Left ventricle myocardium superior (tissue), 1 donor: ENCODE measurements around the gene FAM236D. TPM values are rescaled to one million over a fixed set of nuclear protein-coding genes. Genes with fewer than 3 reads are reported as not detected.
"Not testable (repeated sequence)": the region's sequence is repeated elsewhere in the genome, so short reads cannot be mapped to it uniquely, and the experiment has no call there.

Source experiments
- ATAC-seq: fragments of 200-7000 bp; cut with Tn5 transposase; one replicate; pipeline ENCODE4 v1.9.1; 2020; ENCODE audit warnings: mild to moderate bottlenecking, moderate library complexity
- DNase-seq: peaks from one replicate; pipeline ENCODE4 v3.0.0-alpha.2; 2020
- intact Hi-C: fragments of 100-400 bp; cut with micrococcal nuclease; formaldehyde crosslinking; loops from one replicate; pipeline ENCODE4 v1.11.0; 2022
- long read RNA-seq: library from polyadenylated mRNA; unstranded; transcript quantifications from one replicate; pipeline ENCODE4 v2.0.0, GENCODE V29; 2021
- total RNA-seq: library from RNA; stranded (reverse); fragmentation: NEBNext Ultra II Directional; extraction: Animal tissue kit (Norgen Biotek cat#: 25700); gene quantifications from one replicate; pipeline ENCODE4 v1.2.1, GENCODE V29; 2021
- donor health status: DM: no; HTN: yes; CAD: no; lungs with severe emphysema.

The FAM236D gene
- total RNA-seq: not detected
- long read RNA-seq: 0 reads

DNA sequence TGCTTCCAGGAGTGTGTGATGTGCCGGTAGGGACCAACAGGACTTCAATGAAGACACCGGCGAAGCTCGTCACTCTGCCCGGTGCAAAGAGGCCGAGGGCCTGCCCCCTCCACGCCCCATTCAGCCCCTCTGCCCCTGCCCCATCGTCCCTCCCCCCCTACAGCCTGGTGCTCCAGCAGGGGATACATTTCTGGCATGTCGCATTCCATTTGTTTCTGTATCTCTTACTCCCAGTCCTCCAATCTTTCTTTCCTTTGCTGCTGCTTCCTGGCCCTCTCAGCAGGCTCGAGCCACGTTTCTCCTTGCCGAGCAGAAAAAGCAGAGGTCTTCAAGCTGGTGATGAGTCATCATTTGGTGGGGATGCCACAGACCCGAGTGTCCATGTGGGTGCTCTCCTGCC, at the start of gene FAM236D:
TSS of gene FAM236D (minus strand) at position 101 of the 400 bp plus-strand sequence. CDS start at position 1, 100 bp downstream.
- DNase-seq, intact Hi-C loops, ATAC-seq: not testable (repeated sequence)

DNA sequence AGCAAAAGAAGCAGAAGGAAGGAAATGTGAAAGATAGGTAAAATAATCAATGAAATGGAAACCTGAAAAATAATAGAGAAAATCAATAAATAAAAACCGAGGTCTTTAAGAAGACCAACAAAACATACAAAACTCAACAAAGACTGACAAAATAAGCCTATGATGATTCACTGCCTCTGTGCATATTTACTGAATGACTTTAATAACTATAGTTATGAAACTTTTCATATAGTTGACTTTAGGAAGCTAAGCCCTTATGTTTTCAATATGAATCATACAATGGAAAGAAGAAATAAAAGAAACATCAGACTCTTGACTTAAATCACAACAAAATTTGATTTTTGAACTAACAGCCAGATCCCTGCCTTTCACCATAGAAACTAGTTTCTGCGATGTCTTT, 29.5 kb upstream of the FAM236D start:
- intact Hi-C loops, DNase-seq, ATAC-seq: not testable (repeated sequence)

DNA sequence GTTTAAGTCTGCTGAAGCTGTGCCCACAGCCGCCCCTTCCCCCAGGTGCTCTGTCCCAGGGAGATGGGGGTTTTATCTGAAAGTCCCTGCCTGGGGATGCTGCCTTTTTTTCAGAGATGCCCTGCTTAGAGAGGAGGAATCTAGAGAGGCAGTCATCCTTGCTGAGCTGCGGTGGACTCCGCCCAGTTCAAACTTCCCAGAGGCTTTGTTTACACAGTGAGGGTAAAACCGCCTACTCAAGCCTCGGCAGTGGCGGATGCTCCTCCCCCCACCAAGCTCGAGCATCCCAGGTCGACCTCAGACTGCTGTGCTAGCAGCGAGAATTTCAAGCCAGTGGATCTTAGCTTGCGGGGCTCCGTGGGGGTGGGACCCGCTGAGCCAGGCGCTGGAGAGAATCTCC, 22.7 kb upstream of the FAM236D start:
- DNase-seq, ATAC-seq, intact Hi-C loops: not testable (repeated sequence)

DNA sequence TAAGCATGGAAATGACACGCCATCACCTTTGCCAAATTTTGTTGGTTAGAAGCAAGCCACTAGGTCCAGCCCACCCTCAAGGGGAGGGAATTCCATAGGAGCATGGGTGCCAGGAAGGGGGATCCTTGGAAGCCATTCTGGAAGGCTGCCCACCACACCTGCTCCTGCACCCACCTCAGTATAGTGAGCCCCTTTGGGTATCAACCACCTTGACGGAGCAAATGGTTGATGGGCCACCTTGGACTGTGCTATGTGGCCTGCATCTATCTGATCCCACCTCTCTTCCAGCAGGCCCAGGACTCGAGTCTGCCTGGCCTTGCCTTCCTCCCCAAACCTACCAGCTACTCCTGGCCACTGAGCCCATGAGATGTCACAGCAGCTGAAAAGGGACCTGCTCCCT, 17.6 kb downstream of the FAM236D start:
- DNase-seq, intact Hi-C loops, ATAC-seq: not testable (repeated sequence)

DNA sequence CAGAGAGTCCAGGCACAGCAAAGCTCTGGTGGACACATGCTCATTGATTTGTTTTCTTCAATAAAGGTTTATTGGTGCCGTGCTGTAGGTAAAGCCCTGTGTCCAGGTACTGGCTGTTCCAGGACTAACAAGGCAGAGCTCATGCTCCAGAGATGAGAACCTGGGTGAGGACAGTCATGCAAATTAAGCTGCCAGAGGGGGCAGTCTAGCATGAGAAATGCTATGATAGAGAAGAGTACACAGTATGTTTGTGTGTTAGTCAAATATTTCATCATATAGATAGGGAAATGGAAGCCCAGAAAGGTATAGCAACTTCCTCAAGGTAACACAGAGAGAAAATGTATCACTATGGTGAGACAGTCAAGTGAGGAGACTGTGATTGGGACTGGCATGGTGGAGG, 19.9 kb downstream of the FAM236D start:
- DNase-seq, intact Hi-C loops, ATAC-seq: not testable (repeated sequence)

DNA sequence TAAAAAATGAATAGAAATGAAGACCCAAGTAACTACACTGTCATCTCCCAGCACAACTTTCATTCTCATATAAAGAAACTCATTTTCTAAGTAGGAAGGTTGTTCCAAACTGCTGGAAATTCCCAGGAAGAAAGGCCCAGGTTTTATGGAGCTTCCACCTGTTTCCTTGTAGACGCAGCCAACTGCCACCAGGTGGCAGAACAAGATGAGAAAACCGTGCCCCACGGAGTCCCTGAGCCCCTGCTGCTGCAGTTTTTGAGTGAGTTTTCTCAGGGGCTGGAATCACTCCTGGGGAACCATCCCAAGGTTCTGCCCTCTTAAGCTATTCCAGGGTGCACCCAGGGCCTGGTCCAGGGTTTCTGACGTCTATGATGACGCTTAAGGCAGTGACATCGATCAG, 24.0 kb downstream of the FAM236D start:
- ATAC-seq, intact Hi-C loops, DNase-seq: not testable (repeated sequence)

DNA sequence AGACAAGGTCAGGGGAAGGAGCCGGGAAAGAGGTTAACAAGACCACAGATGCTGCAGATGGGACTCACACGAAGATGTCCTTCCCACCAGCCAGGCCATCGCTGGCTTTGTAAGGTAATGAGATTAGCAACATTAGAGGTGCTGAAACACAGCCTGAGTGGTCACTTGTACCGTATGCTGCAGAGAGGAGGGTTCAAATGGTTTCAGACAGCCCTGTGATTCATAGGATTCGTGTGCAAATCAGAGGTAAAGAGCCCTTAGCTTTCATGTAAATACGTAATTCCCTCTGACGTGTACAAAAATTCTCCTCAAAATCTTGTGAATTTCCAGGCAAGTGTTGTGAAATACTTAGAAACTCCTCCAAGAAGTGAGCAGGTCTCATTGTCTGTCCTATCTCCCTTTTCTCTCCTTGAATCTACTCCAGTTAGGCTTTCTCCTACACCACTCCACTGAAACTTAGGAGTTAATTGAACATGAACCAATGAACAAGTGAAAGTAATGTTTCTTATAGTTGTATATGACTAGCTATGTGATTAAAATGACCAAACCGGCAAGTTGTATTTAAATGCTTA, 24.6 kb downstream of the FAM236D start:
- not testable (repeated sequence) for ATAC-seq

DNA sequence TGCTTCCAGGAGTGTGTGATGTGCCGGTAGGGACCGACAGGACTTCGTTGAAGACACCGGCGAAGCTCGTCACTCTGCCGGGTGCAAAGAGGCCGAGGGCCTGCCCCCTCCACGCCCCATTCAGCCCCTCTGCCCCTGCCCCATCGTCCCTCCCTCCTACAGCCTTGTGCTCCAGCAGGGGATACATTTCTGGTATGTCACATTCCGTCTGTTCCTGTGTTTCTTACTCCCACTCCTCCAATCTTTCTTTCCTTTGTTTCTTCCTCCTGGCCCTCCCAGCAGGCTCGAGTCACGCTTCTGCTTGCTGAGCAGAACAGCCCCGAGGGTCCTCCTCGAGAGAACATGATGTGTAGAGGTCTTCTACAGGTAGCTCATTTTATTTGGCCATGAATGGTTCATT, 25.4 kb downstream of the FAM236D start, which contains the start of gene FAM236B:
TSS of gene FAM236B (minus strand) at position 101 of the 400 bp plus-strand sequence. CDS start at position 1, 100 bp downstream.
- ATAC-seq, DNase-seq, intact Hi-C loops: not testable (repeated sequence)

More for the DNA sequence above, 24.6 kb downstream of the FAM236D start:
- DNase-seq, intact Hi-C loops: not testable (repeated sequence)

DNA sequence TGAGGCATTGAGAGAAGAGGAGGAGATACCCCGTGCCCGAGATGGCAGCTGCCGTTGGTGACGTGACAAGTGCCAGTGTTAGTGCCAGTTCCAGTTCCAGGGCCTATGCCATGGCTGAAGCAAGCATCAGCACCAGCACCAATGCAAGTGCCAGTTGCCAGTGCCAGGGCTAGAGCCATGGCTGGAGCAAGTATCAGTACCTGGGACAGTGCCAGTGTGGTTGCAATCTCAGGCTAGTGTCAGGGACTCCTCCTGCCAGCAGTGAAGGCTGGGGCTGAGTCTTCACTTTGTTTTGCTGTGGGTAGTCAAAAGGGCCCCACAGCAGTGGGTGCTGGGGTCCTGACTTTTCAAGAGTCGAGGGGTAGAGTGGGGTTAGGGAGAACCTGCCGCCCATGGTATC, 29.9 kb downstream of the FAM236D start:
- intact Hi-C loops, DNase-seq, ATAC-seq: not testable (repeated sequence)

DNA sequence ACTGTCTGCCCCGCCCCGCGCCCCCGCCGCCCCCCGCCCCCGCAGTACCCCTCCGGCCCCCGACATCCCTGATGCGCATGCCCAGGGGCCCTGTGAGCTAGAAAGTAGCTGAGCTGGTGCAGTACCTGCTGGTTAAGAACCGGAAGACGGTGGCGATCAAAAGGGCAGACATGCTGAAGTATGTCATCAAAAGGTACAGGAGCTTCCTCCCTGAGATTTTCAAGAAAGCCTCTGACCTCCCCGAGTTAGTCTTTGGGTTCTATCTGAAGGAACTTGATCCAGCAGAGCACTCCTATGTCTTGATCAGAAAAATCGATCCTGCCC, 30.6 kb downstream of the FAM236D start:
- intact Hi-C loops, ATAC-seq, DNase-seq: not testable (repeated sequence)

DNA sequence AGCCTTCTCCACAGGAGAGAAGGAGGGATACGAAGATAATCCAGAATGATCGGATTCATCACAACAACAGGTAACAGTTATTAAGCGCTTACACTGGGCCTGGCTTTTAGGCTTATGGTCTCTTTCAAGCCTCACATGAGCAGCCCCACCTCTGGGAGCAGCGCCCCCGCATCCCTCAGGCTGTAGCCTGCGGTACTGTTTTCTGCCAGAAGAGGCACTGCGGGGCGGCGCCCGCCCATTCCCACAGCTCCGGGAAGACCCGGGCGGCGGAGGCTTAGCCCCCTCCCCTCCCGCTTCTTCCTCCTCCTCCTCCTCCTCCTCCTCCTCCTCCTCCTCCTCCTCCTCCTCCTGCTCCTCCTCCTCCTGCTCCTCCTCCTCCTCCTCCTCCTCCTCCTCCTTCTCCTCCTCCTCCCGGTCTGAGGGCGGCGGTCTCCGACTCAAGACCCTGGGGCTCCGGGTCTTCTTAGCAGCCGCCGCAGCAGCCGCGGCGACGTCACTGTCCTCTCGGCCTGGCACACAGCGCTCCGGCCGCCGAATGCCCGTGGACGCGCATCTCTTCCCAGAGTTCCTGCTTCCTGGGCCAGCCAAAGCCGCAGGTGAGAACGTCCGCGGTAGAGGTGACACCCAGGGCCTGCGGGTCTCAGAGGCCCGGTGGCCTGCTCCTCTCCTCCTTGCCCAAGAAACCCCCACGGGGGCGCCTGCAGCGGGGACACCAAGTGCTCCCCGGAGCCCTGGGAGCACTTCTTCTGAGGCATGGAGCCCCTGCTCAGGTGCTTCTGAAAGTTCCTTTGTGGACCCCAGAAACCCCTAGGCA, 31.1 kb downstream of the FAM236D start, which contains the start of gene DMRTC1B:
TSS of gene DMRTC1B (plus strand) at position 238 of the 814 bp plus-strand sequence. CDS start 68,246 bp downstream, outside the sequence.
- ATAC-seq: peak; percentile 62
- DNase-seq, intact Hi-C loops: not testable (repeated sequence)

DNA sequence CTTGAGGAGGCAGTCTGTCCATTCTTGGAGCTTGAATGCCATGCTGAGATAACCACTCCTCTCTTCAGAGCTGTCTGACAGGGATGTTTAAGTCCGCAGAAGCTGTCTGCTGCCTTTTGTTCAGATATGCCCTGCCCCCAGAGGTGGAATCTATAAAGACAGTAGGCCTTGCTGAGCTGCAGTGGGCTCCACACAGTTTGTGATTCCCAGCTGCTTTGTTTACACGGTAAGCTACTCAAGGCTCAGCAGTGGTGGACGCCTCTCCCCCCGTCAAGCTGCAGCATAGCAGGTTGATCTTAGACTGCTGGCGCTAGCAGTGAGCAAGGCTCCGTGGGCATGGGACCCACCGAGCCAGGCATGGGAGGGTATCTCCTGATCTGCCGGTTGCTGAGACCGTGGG, 47.6 kb downstream of the FAM236D start:
- intact Hi-C loops, ATAC-seq, DNase-seq: not testable (repeated sequence)

Other genes with a start within 250 kb of the FAM236D start
- gene HDAC8, start 235.4 kb downstream of the FAM236D start, total RNA-seq: 18.3 TPM
- 17.3 TPM for gene PHKA1, start 93.9 kb downstream of the FAM236D start, total RNA-seq
- gene DMRTC1B, start 31.3 kb downstream of the FAM236D start, total RNA-seq: not detected
- gene FAM236B, start 25.6 kb downstream of the FAM236D start, total RNA-seq: not detected
- gene FAM236C, start 104.4 kb upstream of the FAM236D start, total RNA-seq: not detected
- not detected for gene FAM236A, start 130.0 kb upstream of the FAM236D start, total RNA-seq
- not detected for gene DMRTC1, start 135.6 kb upstream of the FAM236D start, total RNA-seq
- not detected for gene PABPC1L2B, start 194.7 kb upstream of the FAM236D start, total RNA-seq